ENCODE results near the gene SPAG17.
A peak's percentile ranks its signal among the peaks of the same experiment; 100 is the strongest.

DNA sequence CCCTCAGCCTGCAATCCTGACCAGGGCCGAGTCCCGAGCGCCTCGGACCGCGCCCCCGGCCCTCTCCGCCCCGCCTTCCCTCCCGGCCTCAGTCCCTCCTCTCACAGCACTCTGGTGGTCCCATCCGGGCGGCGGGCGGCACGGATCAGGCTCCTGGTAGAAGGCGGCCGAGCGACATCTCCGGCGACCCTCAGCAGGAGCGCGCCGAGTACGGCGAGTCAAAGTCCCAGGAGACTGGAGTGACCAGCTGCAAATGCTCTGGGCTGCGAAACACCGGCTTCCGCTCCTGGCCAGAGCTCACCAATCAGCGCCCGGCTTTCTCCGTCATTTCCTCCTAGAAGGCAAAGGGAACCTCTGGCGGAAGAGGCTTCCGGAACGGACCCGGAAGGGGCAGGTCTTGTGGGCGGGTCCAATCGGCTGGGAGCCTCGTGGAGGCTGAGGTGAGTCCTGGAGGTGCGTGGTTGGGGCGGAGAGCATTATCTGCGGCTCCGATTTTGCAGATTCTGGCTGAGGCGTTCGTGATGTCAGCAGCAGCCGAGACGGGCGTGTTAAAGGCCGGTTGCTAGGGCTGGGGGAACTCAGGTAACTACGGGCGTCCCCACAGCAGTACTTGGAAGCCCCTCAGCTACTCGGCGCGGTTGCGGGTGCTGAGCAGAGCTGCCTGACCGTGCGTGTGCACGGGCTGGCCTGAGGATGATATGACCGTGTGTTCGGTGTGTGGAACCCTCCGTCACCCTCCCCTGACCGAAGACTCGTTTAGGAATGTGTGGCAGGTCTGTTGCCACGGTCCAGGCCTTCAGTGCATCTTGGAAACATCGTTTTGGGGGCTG, 255.5 kb downstream of the SPAG17 start, which contains the start of the genes GDAP2 and WDR3:
- TF ChIP-seq POLR2AphosphoS5 (IDR thresholded peaks at IDR 0.05; ENCODE audit: low read depth, low read length): peak; percentile 73; the same call in 1 of the 2 replicates
- peak; percentile 95; the same call in 1 of the 2 replicates for TF ChIP-seq SIN3A (IDR thresholded peaks at IDR 0.05; ENCODE audit: borderline replicate concordance, insufficient read depth, low read length)
- TF ChIP-seq REST (IDR thresholded peaks at IDR 0.05; ENCODE audit: insufficient read depth in 1 of 2, low read depth in 2 of 2, low read length in 2 of 2): 0 out of 4 replicates have a peak, but pooled peaks of 1 of the 2 experiments have one; percentile 43
- TF ChIP-seq TAF1 (IDR thresholded peaks at IDR 0.05; ENCODE audit: borderline replicate concordance, insufficient read depth, low read length): peak; percentile 67; the same call in 1 of the 2 replicates
- peak; percentile 7 for TF ChIP-seq FOXP2 (optimal IDR thresholded peaks at IDR 0.05; ENCODE audit: borderline replicate concordance, extremely low read depth, extremely low read length, insufficient read depth)
